Kidney (tissue), 14 donors: ENCODE measurements around the gene ANKRD35. TPM values are rescaled to one million over a fixed set of nuclear protein-coding genes. Genes with fewer than 3 reads are reported as not detected.
"Not testable (repeated sequence)": the region's sequence is repeated elsewhere in the genome, so short reads cannot be mapped to it uniquely, and the experiment has no call there.

Experiments used
- DNase-seq, 5 donors: peaks; one replicate each; pipeline ENCODE4 v3.0.0-alpha.2; 2013 to 2020
- FAIRE-seq: peaks from 2 replicates; lab custom pipeline; 2012; peaks lifted over from hg19 to GRCh38; lab: Jason Lieb, UNC
- H3K27ac ChIP-seq, 2 donors: one replicate each; pipeline ENCODE4 v1.7.0; 2013; ENCODE audit warnings: low read depth in 2 of 2, low read length in 2 of 2, inconsistent platforms in 1 of 2
- H3K27me3 ChIP-seq: one replicate; pipeline ENCODE4 v1.7.1; 2013; ENCODE audit warnings: low read length, inconsistent platforms; ENCODE audit not compliant: control insufficient read depth, insufficient read depth
- H3K36me3 ChIP-seq, 3 donors: one replicate each; pipeline versions ENCODE4 v1.7.0 to v1.7.1; 2013; ENCODE audit warnings: low read length in 3 of 3, control low read depth in 1 of 3, inconsistent platforms in 1 of 3; ENCODE audit not compliant: insufficient read depth in 3 of 3, control insufficient read depth in 2 of 3
- H3K4me1 ChIP-seq, 3 donors: one replicate each; pipeline versions ENCODE4 v1.7.0 to v1.7.1; 2013; ENCODE audit warnings: low read length in 3 of 3, inconsistent platforms in 1 of 3, low read depth in 1 of 3; ENCODE audit not compliant: control insufficient read depth in 2 of 3, insufficient read depth in 2 of 3
- H3K4me3 ChIP-seq, 3 donors: one replicate each; pipeline versions ENCODE4 v1.7.0 to v1.8.1; 2013; ENCODE audit warnings: low read length in 3 of 3, control low read depth in 1 of 3, inconsistent platforms in 1 of 3
- H3K9ac ChIP-seq, 3 donors: one replicate each; pipeline versions ENCODE4 v1.7.0 to v1.7.1; 2013; ENCODE audit warnings: low read length in 3 of 3, control low read depth in 1 of 3, inconsistent platforms in 1 of 3
- H3K9me3 ChIP-seq, 3 donors: one replicate each; pipeline versions ENCODE4 v1.7.0 to v1.7.1; 2013; ENCODE audit warnings: low read length in 3 of 3, control low read depth in 1 of 3, inconsistent platforms in 1 of 3; ENCODE audit not compliant: control insufficient read depth in 2 of 3, insufficient read depth in 1 of 3
- CTCF ChIP-seq: IDR thresholded peaks from 3 replicates; pipeline ENCODE4 v1.5.1; 2012; ENCODE audit warnings: mild to moderate bottlenecking, moderate library complexity, borderline replicate concordance; ENCODE audit not compliant: insufficient read depth; ENCODE audit errors: extremely low read depth
- intact Hi-C: fragments of 100-400 bp; cut with DNase I; formaldehyde crosslinking; loops from one replicate; pipeline ENCODE4 v1.11.1; 2022
- polyA plus RNA-seq: library from polyadenylated mRNA; stranded (reverse); fragments of 350-450 nt; fragmentation: Illumina TruSeq; extraction: RNeasy Lipid Tissue Mini Kit (QIAGEN cat#74804); gene quantifications from one replicate; pipeline ENCODE4 v1.2.3, GENCODE V29; 2014; ENCODE audit warnings: low read depth, low replicate concordance; ENCODE audit not compliant: insufficient read depth
- total RNA-seq: library from RNA; stranded (reverse); fragmentation: NEBNext Ultra II Directional; extraction: Animal tissue kit (Norgen Biotek cat#: 25700); gene quantifications from one replicate; pipeline ENCODE4 v1.2.1, GENCODE V29; 2021
- donor health status: control.
- donor health status: control.
- donor health status: control.
- donor health status: control.
- donor health status: control.
- donor health status: DM: yes; HTN: yes; CAD: no.
- donor health status: Normal renal cell carcinoma (clear cell type).

The ANKRD35 gene
- total and polyA plus RNA-seq, 2 donors from 2014 or later, result 0.71 to 1.2 TPM

GRCh38 chr1:145837656-145838055 is 48.0 kb downstream of the ANKRD35 start:
- FAIRE-seq (no peak), DNase-seq (no peak)
- H3K36me3 ChIP-seq, result peaks cover 22 to 64% (median 54%) of the 10 kb centered on the region in 3 donors

GRCh38 chr1:145830810-145831209 is 54.9 kb downstream of the ANKRD35 start:
- H3K4me3 ChIP-seq, H3K9ac ChIP-seq, H3K27me3 ChIP-seq, DNase-seq, H3K4me1 ChIP-seq, H3K9me3 ChIP-seq, H3K27ac ChIP-seq, intact Hi-C loops, FAIRE-seq: not testable (repeated sequence)
- H3K36me3 ChIP-seq, result peaks cover 26 to 63% (median 56%) of the 10 kb centered on the region in 3 donors

More at GRCh38 chr1:145837656-145838055, 48.0 kb downstream of the ANKRD35 start:
- Histone ChIP-seq H3K4me3 (no peak overlapping the region), H3K27ac (no peak overlapping the region), H3K9ac (no peak overlapping the region), H3K9me3 (no peaks in the 10 kb centered on the region), H3K27me3 (no peaks in the 10 kb centered on the region), H3K4me1 (no peaks in the 10 kb centered on the region)
- intact Hi-C loops, result no loop called here
- TF ChIP-seq CTCF, result no peak

- no peak overlapping the region for H3K9ac ChIP-seq
- no peak overlapping the region for H3K27ac ChIP-seq
- DNase-seq (no peak), FAIRE-seq (no peak)
- intact Hi-C loops, result no loop called here
- H3K4me3 ChIP-seq, result no peak overlapping the region
- H3K9me3 ChIP-seq, result no peaks in the 10 kb centered on the region
- peaks cover 25 to 56% (median 45%) of the 10 kb centered on the region in 3 donors for H3K36me3 ChIP-seq
- H3K4me1 ChIP-seq, result peaks cover 0 to 6% (median 0%) of the 10 kb centered on the region in 3 donors
- no peaks in the 10 kb centered on the region for H3K27me3 ChIP-seq
- TF ChIP-seq CTCF, result no peak
Observed at GRCh38 chr1:145828367-145829026, 57.2 kb downstream of the ANKRD35 start.

- no peak for FAIRE-seq
Observed at GRCh38 chr1:145827966-145828365, 57.7 kb downstream of the ANKRD35 start.

More at GRCh38 chr1:145827966-145828365, 57.7 kb downstream of the ANKRD35 start:
- Histone ChIP-seq H3K27me3 (no peaks in the 10 kb centered on the region), H3K9me3 (no peaks in the 10 kb centered on the region), H3K9ac (no peak overlapping the region), H3K4me1 (peaks cover 0 to 6% (median 0%) of the 10 kb centered on the region in 3 donors), H3K36me3 (peaks cover 21 to 50% (median 42%) of the 10 kb centered on the region in 3 donors), H3K27ac (no peak overlapping the region), H3K4me3 (no peak overlapping the region)
- TF ChIP-seq CTCF, result no peak
- no peak for DNase-seq
- intact Hi-C loops, result no loop called here
